ENCODE results near the gene CTNNA3. TPM values are rescaled to one million over a fixed set of nuclear protein-coding genes. Genes with fewer than 3 reads are reported as not detected.

The CTNNA3 gene
- total RNA-seq, 4 donors from 2014 or later, result 1.5 to 9.8 (median 4.3) TPM

- no peak for TF ChIP-seq POLR2A (IDR thresholded peaks at IDR 0.05)
- DNase-seq, result no peak
- Histone ChIP-seq H3K27ac (no peak overlapping the region), H3K9me3 (no peaks in the 10 kb centered on the region), H3K4me3 (no peak overlapping the region), H3K36me3 (no peaks in the 10 kb centered on the region), H3K27me3 (no peaks in the 10 kb centered on the region), H3K4me1 (no peaks in the 10 kb centered on the region)
- intact Hi-C loops (cut with DNase I; ENCODE audit: low total_unique reads), result no loop called here
Measured at GRCh38 chr10:66058594-66058993, 1637.4 kb downstream of the CTNNA3 start.

- intact Hi-C loops (cut with DNase I; ENCODE audit: low total_unique reads), result no loop called here
- Histone ChIP-seq H3K36me3 (no peaks in the 10 kb centered on the region), H3K27me3 (no peaks in the 10 kb centered on the region)
Measured at GRCh38 chr10:66049335-66049734, 1646.7 kb downstream of the CTNNA3 start.

GRCh38 chr10:66045859-66046258 lies 1650.1 kb downstream of the CTNNA3 start:
- DNase-seq, result no peak
- intact Hi-C loops (cut with DNase I; ENCODE audit: low total_unique reads), result no loop called here
- H3K4me1 ChIP-seq, result no peaks in the 10 kb centered on the region
- TF ChIP-seq CTCF (IDR thresholded peaks at IDR 0.05) (no peak), POLR2A (IDR thresholded peaks at IDR 0.05) (no peak)
- H3K9me3 ChIP-seq, result no peaks in the 10 kb centered on the region
- no peaks in the 10 kb centered on the region for H3K36me3 ChIP-seq
- H3K4me3 ChIP-seq, result no peak overlapping the region
- no peak overlapping the region for H3K27ac ChIP-seq
- H3K27me3 ChIP-seq, result no peaks in the 10 kb centered on the region

More at GRCh38 chr10:66049335-66049734, 1646.7 kb downstream of the CTNNA3 start:
- no peak for DNase-seq
- Histone ChIP-seq H3K4me3 (no peak overlapping the region), H3K9me3 (no peaks in the 10 kb centered on the region), H3K27ac (no peak overlapping the region), H3K4me1 (no peaks in the 10 kb centered on the region)
- TF ChIP-seq POLR2A (IDR thresholded peaks at IDR 0.05), result no peak
- no peak for TF ChIP-seq CTCF (IDR thresholded peaks at IDR 0.05)

- Histone ChIP-seq H3K27ac (no peak overlapping the region), H3K27me3 (no peaks in the 10 kb centered on the region), H3K4me1 (no peaks in the 10 kb centered on the region), H3K36me3 (no peaks in the 10 kb centered on the region), H3K4me3 (no peak overlapping the region), H3K9me3 (no peaks in the 10 kb centered on the region)
- no peak for DNase-seq
- intact Hi-C loops (cut with DNase I; ENCODE audit: low total_unique reads), result no loop called here
- TF ChIP-seq POLR2A (IDR thresholded peaks at IDR 0.05) (no peak), CTCF (IDR thresholded peaks at IDR 0.05) (no peak)
Measured at GRCh38 chr10:66041771-66042170, 1654.2 kb downstream of the CTNNA3 start.

GRCh38 chr10:66038623-66039022 lies 1657.4 kb downstream of the CTNNA3 start:
- no peak for DNase-seq
- no peaks in the 10 kb centered on the region for H3K4me1 ChIP-seq
- no peaks in the 10 kb centered on the region for H3K36me3 ChIP-seq
- no peak overlapping the region for H3K27ac ChIP-seq
- no peaks in the 10 kb centered on the region for H3K9me3 ChIP-seq
- no peak overlapping the region for H3K4me3 ChIP-seq
- intact Hi-C loops (cut with DNase I; ENCODE audit: low total_unique reads), result no loop called here
- no peaks in the 10 kb centered on the region for H3K27me3 ChIP-seq
- no peak for TF ChIP-seq CTCF (IDR thresholded peaks at IDR 0.05)
- TF ChIP-seq POLR2A (IDR thresholded peaks at IDR 0.05), result no peak

- Histone ChIP-seq H3K27ac (no peak overlapping the region), H3K36me3 (no peaks in the 10 kb centered on the region), H3K4me1 (no peaks in the 10 kb centered on the region), H3K27me3 (no peaks in the 10 kb centered on the region), H3K9me3 (no peaks in the 10 kb centered on the region), H3K4me3 (no peak overlapping the region)
- DNase-seq, result no peak
- intact Hi-C loops (cut with DNase I; ENCODE audit: low total_unique reads), result no loop called here
- TF ChIP-seq CTCF (IDR thresholded peaks at IDR 0.05) (no peak), POLR2A (IDR thresholded peaks at IDR 0.05) (no peak)
Measured at GRCh38 chr10:66026321-66026720, 1669.7 kb downstream of the CTNNA3 start.

Data from uterus (tissue), 4 donors.